Panc1 (cell line): Measurements from ENCODE around the gene GPR87. TPM values are rescaled to one million over a fixed set of nuclear protein-coding genes. Genes with fewer than 3 reads are reported as not detected.

ENCODE experiments used
- ATAC-seq: fragments of 200-7000 bp; cut with Tn5 transposase; 2 replicates; pipeline ENCODE4 v1.9.1; 2020; ENCODE audit warnings: mild to moderate bottlenecking, moderate library complexity
- BruUV-seq: library from RNA; stranded (reverse); fragments of 400-500 nt; replicated peaks from 2 replicates; lab custom pipeline; 2021; lab: Mats Ljungman, UMichigan
- CTCF ChIA-PET: fragments of 300-600 bp; sonication (Branson Sonifier 250); formaldehyde crosslinking; loops from one replicate; lab custom pipeline; 2022; ENCODE audit warnings: antibody characterized with exemption; lab: Charles Lee
- POLR2A ChIA-PET: fragments of 300-600 bp; sonication (Branson Sonifier 250); formaldehyde crosslinking; loops from one replicate; lab custom pipeline; 2022; ENCODE audit warnings: antibody characterized with exemption; lab: Charles Lee
- DNase-seq: peaks from one replicate; pipeline ENCODE4 v3.0.0-alpha.2; 2010; ENCODE audit warnings: low read depth, low spot score
- H3K27ac ChIP-seq: 2 replicates; pipeline ENCODE4 v1.5.1; 2011; ENCODE audit warnings: mild to moderate bottlenecking, low read length, inconsistent platforms
- H3K27me3 ChIP-seq: fragments of 200-500 bp; sonication (Bioruptor generic); 2 replicates; pipeline ENCODE4 v1.6.0; 2014; ENCODE audit warnings: low read length, inconsistent platforms; ENCODE audit not compliant: control insufficient read depth, insufficient read depth
- H3K36me3 ChIP-seq: fragments of 200-500 bp; sonication (Bioruptor generic); 2 replicates; pipeline ENCODE4 v1.5.1; 2014; ENCODE audit warnings: inconsistent platforms, mild to moderate bottlenecking, low read length, moderate library complexity; ENCODE audit not compliant: control insufficient read depth, insufficient read depth
- H3K4me1 ChIP-seq: 2 replicates; pipeline ENCODE4 v1.5.1; 2011; ENCODE audit warnings: inconsistent platforms, mild to moderate bottlenecking, low read length, moderate library complexity; ENCODE audit not compliant: control insufficient read depth, insufficient read depth
- H3K4me3 ChIP-seq, 2 experiments: 2 replicates each; pipeline ENCODE4 v1.5.1; 2011 to 2012; ENCODE audit warnings: low read depth in 2 of 2, low read length in 2 of 2, mild to moderate bottlenecking in 2 of 2, inconsistent platforms in 1 of 2, moderate library complexity in 1 of 2
- H3K9me3 ChIP-seq: fragments of 200-500 bp; sonication (Bioruptor generic); 2 replicates; pipeline ENCODE4 v1.5.1; 2014; ENCODE audit warnings: low read depth, mild to moderate bottlenecking, inconsistent platforms, low read length, moderate library complexity; ENCODE audit not compliant: control insufficient read depth, insufficient read depth
- CTCF ChIP-seq: fragments of 450-650 bp; IDR thresholded peaks from 2 replicates; pipeline ENCODE4 v1.5.1; 2017; ENCODE audit warnings: mild to moderate bottlenecking
- POLR2AphosphoS5 ChIP-seq: IDR thresholded peaks from 2 replicates; pipeline ENCODE4 v1.6.1; 2012; ENCODE audit warnings: mild to moderate bottlenecking, low read depth, low read length, moderate library complexity
- REST ChIP-seq, 2 experiments: IDR thresholded peaks; 2 replicates each; pipeline ENCODE4 v1.6.1; 2011 to 2012; ENCODE audit warnings: low read depth in 2 of 2, control low read depth in 1 of 2, low read length in 1 of 2, mild to moderate bottlenecking in 1 of 2, moderate library complexity in 1 of 2; ENCODE audit not compliant: insufficient read depth in 1 of 2
- SIN3A ChIP-seq: IDR thresholded peaks from 2 replicates; pipeline ENCODE4 v1.6.1; 2012; ENCODE audit warnings: low read depth, mild to moderate bottlenecking, low read length, moderate library complexity, borderline replicate concordance; ENCODE audit not compliant: insufficient read depth
- TCF7L2 ChIP-seq: IDR thresholded peaks from 2 replicates; pipeline ENCODE4 v1.6.1; 2011; ENCODE audit warnings: mild to moderate bottlenecking, low read depth, low read length, inconsistent platforms
- in situ Hi-C: cut with HindIII; loops from 2 replicates; pipeline ENCODE4 v1.10.0; 2016; ENCODE audit warnings: low sequenced_read_pairs, low pct_unique_long_range_greater_than_20kb
- intact Hi-C: fragments of 100-400 bp; cut with micrococcal nuclease; formaldehyde crosslinking; loops from one replicate; pipeline ENCODE4 v1.10.0; 2022; ENCODE audit not compliant: unreplicated experiment
- total RNA-seq: library from RNA; stranded (reverse); gene quantifications from one replicate; pipeline ENCODE4 v1.2.1, GENCODE V29; 2021; ENCODE audit not compliant: unreplicated experiment

GPR87 gene
- total RNA-seq, 1 experiment from 2014 or later = not detected

- no peak overlapping the region for H3K4me3 ChIP-seq
- in situ Hi-C loops = no loop called here
- POLR2A ChIA-PET = no interaction called here
These were observed 34.8 kb downstream of the GPR87 start for GRCh38 chr3:151281671-151282324.

GRCh38 chr3:151278230-151278629 is 38.4 kb downstream of the GPR87 start, which contains the start of gene P2RY14:
P2RY14 (minus strand) TSS chr3:151278542; CDS start chr3:151214316, 64,226 bp downstream.
- H3K27me3 ChIP-seq = no peaks in the 10 kb centered on the region; the same call in 1 of the 2 replicates
- no peaks in the 10 kb centered on the region for H3K36me3 ChIP-seq
- intact Hi-C loops (no loop called here), in situ Hi-C loops (no loop called here)
- no peak for TF ChIP-seq SIN3A
- no peak for TF ChIP-seq CTCF
- TF ChIP-seq REST (IDR thresholded peaks at IDR 0.05; ENCODE audit: insufficient read depth in 1 of 2, low read depth in 2 of 2, low read length in 1 of 2) = no peak
- no peak for TF ChIP-seq TCF7L2
- TF ChIP-seq POLR2AphosphoS5 = no peak
- no TSS peak for BruUV-seq
- ATAC-seq (no peak), DNase-seq (no peak)
- CTCF ChIA-PET = no interaction called here
- H3K9me3 ChIP-seq = no peaks in the 10 kb centered on the region
- no peak within 1 kb of the TSS for H3K4me3 ChIP-seq
- H3K27ac ChIP-seq = no peak within 1 kb of the TSS
- POLR2A ChIA-PET = interaction anchor here (0.6 kb wide), 1 partner anchor 54 kb away, joined by 7 read pairs; no protein-coding TSS in a partner anchor
- no peaks in the 10 kb centered on the region for H3K4me1 ChIP-seq

More at GRCh38 chr3:151281671-151282324, 34.8 kb downstream of the GPR87 start:
- no peak for TF ChIP-seq CTCF
- ATAC-seq (no peak), DNase-seq (no peak)
- Histone ChIP-seq H3K27me3 (no peaks in the 10 kb centered on the region; the same call in 1 of the 2 replicates), H3K36me3 (no peaks in the 10 kb centered on the region), H3K9me3 (no peaks in the 10 kb centered on the region), H3K4me1 (no peaks in the 10 kb centered on the region), H3K27ac (no peak overlapping the region)
- intact Hi-C loops = no loop called here
- CTCF ChIA-PET = interaction anchor here (0.6 to 1.2 kb wide), 3 partner anchors 52 to 54 kb away, joined by 3 to 9 read pairs (median 7); no protein-coding TSS in a partner anchor
- no TSS peak for BruUV-seq
